GM18519 (cell line): ENCODE results near the gene BEND5.

Source experiments
- ATAC-seq: cut with Tn5 transposase; IDR thresholded peaks from one replicate; pipeline ENCODE4 v1.9.1; 2021; ENCODE audit warnings: mild to moderate bottlenecking, moderate library complexity; ENCODE audit not compliant: unreplicated experiment, low FRiP score

Gene BEND5

DNA sequence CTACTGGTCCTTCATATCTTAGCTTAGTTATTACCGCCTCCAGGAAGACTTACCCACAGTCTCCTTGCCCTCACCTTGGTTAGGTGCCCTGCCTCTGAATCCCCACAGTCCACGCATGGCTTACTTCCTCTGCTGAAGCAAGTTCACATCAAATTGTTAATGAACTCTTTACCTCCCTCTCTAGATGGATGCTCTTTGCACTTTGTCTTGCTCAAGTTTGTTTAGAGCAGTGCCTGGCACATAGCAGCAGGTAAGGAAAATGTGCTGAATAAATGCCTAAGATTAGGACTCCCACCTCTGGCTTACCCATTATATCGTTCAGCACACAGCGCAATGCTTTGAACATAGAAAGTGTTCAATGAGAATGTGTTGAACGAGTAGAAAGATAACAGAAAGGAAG, 90.5 kb downstream of the BEND5 start:
- ATAC-seq: no peak

DNA sequence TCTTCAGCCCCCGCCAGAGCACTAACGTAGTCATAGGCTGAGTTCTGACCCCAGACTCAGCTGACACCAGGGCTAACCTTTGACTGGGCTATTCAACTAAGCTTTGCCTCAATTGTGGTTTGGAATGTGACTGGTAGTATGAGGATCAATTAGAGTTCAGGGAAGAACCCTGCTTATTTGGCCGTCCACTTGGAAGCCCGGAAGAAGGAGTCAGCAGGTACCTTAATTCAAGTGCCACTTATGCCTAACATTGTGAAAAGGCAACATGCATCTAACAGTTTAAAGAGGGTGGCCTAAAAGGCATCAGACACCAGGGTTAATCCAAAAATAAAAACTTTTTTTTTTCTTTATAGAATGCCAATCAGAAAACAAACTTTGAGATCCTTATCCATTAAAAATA, 92.3 kb downstream of the BEND5 start:
- no peak for ATAC-seq

DNA sequence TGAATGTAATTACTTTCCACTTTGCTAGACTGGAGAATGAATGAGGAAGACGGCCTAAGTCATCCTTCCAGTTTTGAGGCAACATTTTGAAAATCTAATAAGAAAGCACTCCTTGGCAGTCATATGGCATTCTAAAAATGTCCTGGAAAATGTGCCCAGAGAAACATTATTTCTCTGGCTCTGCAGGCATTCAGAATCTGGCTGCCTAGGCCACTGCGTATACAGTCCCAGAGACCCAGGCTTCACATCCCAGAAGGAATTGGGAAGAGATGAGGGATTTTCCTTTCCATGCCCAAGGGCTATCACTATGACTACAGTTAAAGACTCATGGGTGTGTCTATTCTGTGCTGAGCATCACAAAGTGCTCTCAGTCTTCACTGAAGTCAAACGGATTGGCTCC, 92.9 kb downstream of the BEND5 start:
- ATAC-seq: no peak

DNA sequence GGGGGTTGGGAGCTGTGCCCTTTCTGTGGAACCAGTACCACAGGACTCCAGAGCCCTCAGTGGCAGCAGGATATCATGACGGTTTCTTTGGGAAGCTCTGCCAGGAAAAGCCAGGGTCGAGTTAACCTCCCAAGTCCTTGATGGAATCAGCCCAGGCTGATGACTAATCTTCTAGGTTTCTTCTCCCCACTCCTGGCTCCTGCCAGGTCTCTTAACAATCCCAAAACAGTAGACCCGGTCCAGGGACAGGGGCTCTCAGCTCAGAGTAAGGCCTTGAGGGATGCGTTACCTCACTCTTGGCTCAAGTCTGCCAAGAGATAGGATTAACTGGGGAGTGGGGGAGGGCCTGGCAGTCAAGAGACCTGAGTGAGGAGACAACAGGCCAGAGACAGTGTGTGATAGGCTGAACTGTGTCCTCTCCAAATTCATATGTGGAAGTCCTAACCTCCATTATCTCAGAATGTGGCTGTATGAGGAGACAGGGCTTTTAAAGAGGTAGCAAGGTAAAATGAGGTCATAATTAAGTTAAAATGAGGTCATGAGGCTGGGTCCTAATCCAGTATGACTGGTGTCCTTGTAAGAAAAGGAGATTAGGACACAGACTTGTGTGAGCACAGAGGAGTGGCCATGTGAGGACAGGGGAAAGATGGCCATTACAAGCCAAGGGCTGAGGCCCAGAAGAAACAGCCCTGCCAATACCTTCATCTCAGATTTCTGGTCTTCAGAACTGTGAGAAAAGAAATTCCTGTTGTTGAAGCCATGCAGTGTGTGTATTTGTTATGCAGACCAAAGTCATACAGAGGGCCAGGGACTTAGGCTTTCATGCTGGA, 95.0 kb downstream of the BEND5 start:
- no peak for ATAC-seq

DNA sequence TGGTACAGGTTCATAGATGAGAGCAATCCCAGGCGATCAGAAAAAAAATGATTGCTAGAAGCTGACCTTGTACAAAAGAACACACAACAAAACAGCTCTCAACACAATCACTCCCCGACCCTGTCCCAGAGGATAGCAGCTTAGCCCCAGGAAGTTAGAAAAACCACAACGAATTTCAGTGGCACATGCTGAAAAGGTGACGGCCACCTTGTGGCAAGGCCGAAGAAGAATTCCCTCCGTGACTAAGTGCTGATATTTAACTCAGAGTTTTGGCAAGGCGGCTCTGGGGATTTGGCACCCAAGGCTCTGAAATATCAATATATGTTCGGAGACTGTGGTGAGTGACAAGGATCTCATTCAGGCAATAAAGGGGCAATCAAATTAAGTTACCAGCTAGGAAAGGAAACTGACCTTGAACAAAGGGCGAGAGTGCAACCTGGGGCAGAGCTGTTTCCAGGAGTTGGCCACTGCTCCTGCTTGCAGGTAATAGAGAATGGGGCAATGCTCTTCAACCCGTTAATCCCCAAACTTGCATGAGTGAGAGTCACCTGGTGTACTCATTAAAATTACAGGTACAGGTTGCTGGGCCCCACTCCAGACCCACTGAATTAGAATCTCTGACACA, 96.2 kb downstream of the BEND5 start:
- ATAC-seq: no peak

DNA sequence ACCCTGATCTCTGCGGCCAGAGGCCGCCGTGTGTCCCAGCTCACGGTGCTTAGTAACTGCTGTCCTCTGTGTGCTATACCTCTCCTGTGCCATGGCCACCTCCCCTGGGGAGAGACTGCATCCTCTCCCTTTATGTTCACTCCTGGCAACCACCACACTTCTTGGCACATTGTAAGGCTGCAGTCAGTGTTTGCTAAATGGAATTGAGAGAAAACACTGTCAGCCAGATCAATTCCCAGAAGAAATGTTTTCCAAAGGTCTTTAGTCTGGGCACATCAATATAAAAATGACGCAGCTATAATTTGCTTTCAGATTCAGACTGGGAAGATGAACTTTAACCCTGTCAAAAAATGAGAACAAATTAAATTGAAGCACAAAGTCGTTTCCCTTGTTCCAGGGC, 96.8 kb downstream of the BEND5 start:
- no peak for ATAC-seq

DNA sequence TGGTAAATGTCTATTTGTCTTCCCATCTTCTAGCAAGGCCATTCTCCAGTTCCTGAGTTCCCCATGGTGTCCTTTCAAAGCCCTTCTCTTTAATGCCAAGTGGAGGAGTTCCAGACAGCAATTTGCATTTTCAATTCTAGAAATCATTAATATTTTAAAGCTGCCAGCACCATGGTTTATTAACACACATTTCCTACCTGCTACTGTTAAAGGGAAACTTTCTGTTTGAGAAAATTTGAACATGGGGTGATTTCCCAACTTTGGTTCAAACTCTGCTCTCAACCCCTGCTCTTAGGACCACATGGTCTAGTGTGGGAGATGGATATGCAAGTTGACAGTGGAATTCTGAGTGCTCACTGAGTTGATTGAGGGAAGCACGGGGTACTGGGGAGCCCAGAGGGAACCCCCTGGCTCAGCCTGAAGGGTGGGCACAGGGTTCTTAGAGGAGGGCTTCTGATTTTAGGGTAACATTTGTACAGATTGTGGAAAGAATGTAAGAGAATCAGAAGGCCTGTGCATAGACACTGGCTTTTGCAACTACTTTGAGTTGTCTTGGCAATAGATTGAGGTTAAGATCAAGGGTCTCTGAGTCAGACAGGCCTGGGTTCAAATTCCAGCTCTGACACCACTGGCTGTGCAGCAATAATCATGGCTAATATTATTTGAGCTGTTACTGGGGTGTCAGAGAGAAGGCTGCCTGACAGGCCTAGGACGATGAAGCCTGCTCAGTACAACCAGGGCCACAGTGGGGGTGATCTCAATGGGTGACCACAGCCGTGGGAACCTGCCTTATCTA, 97.8 kb downstream of the BEND5 start:
- no peak for ATAC-seq
